HG02981 (cell line): Measurements from ENCODE around the gene FCN3.
A peak's percentile ranks its signal among the peaks of the same experiment; 100 is the strongest.

Source experiments
- ATAC-seq: cut with Tn5 transposase; IDR thresholded peaks from one replicate; pipeline ENCODE4 v1.9.1; 2021; ENCODE audit warnings: mild to moderate bottlenecking, moderate library complexity; ENCODE audit not compliant: unreplicated experiment

FCN3 gene

GRCh38 chr1:27381969-27382762 is 7.5 kb upstream of the FCN3 start:
- ATAC-seq, result no peak

GRCh38 chr1:27380766-27381733 is 6.4 kb upstream of the FCN3 start:
- no peak for ATAC-seq

GRCh38 chr1:27380224-27380623 is 5.6 kb upstream of the FCN3 start:
- no peak for ATAC-seq

- no peak for ATAC-seq
Measured at GRCh38 chr1:27379564-27380122, 5.0 kb upstream of the FCN3 start.

- no peak for ATAC-seq
Measured at GRCh38 chr1:27377760-27378495, 3.3 kb upstream of the FCN3 start.

- ATAC-seq, result no peak
Measured at GRCh38 chr1:27372808-27373690, 1.6 kb downstream of the FCN3 start.

GRCh38 chr1:27372022-27372807 is 2.4 kb downstream of the FCN3 start:
- ATAC-seq, result no peak

- no peak for ATAC-seq
Measured at GRCh38 chr1:27368869-27369582, 5.6 kb downstream of the FCN3 start.

- ATAC-seq, result no peak
Measured at GRCh38 chr1:27367160-27367650, 7.4 kb downstream of the FCN3 start.

- peak; percentile 14 for ATAC-seq
Measured at GRCh38 chr1:27366411-27367159, 8.0 kb downstream of the FCN3 start, which contains the start of gene MAP3K6. TSS of gene MAP3K6 (minus strand) at chr1:27366961. CDS start at chr1:27366597, 364 bp downstream.

- ATAC-seq, result peak; percentile 27
Measured at GRCh38 chr1:27366113-27366410, 8.6 kb downstream of the FCN3 start.

- peak; percentile 42 for ATAC-seq
Measured at GRCh38 chr1:27365372-27366112, 9.1 kb downstream of the FCN3 start.

- peak; percentile 7 for ATAC-seq
Measured at GRCh38 chr1:27364696-27365371, 9.8 kb downstream of the FCN3 start.

- ATAC-seq, result no peak
Measured at GRCh38 chr1:27363766-27364695, 10.6 kb downstream of the FCN3 start.

GRCh38 chr1:27361553-27361952 is 13.1 kb downstream of the FCN3 start:
- ATAC-seq, result no peak
